NCI-H446 (cell line): ENCODE data around the gene PCDHGA8.
"Not testable (repeated sequence)": the region's sequence is repeated elsewhere in the genome, so short reads cannot be mapped to it uniquely, and the experiment has no call there.

ENCODE experiments used
- DNase-seq, 2 experiments: peaks; one replicate each; lab custom pipeline; 2025; lab: John Stamatoyannopoulos, UW

PCDHGA8 gene

GRCh38 chr5:141371572-141372475 lies 20.6 kb upstream of the PCDHGA8 start:
- no peak for DNase-seq

- DNase-seq: no peak
Measured at GRCh38 chr5:141373673-141374317, 18.6 kb upstream of the PCDHGA8 start, which contains the start of gene PCDHGA6. TSS of gene PCDHGA6 (plus strand) at chr5:141373891. CDS start at chr5:141374084, 193 bp downstream.

- no peak for DNase-seq
Measured at GRCh38 chr5:141374627-141375026, 17.8 kb upstream of the PCDHGA8 start.

GRCh38 chr5:141375444-141376155 lies 16.8 kb upstream of the PCDHGA8 start:
- not testable (repeated sequence) for DNase-seq

- DNase-seq: no peak
Measured at GRCh38 chr5:141382469-141383294, 9.8 kb upstream of the PCDHGA8 start, which contains the start of gene PCDHGA7. TSS of gene PCDHGA7 (plus strand) at chr5:141382742. CDS start at chr5:141382900, 158 bp downstream.

- DNase-seq: no peak
Measured at GRCh38 chr5:141383345-141383744, 9.1 kb upstream of the PCDHGA8 start.

- DNase-seq: no peak
Measured at GRCh38 chr5:141384471-141385267, 7.8 kb upstream of the PCDHGA8 start.

- not testable (repeated sequence) for DNase-seq
Measured at GRCh38 chr5:141387557-141388311, 4.7 kb upstream of the PCDHGA8 start, which contains the start of gene PCDHGB4. TSS of gene PCDHGB4 (plus strand) at chr5:141387698. CDS start at chr5:141387885, 187 bp downstream.

GRCh38 chr5:141388661-141389060 lies 3.8 kb upstream of the PCDHGA8 start:
- no peak for DNase-seq

- DNase-seq: no peak
Measured at GRCh38 chr5:141389153-141390042, 3.0 kb upstream of the PCDHGA8 start.

- no peak for DNase-seq
Measured at GRCh38 chr5:141393267-141393666, 834 bp downstream of the PCDHGA8 start.

- not testable (repeated sequence) for DNase-seq
Measured at GRCh38 chr5:141394401-141395187, 2.2 kb downstream of the PCDHGA8 start.

- not testable (repeated sequence) for DNase-seq
Measured at GRCh38 chr5:141397756-141398551, 5.5 kb downstream of the PCDHGA8 start, which contains the start of gene PCDHGB5. TSS of gene PCDHGB5 (plus strand) at chr5:141397947. CDS start at chr5:141398128, 181 bp downstream.

- no peak for DNase-seq
Measured at GRCh38 chr5:141398608-141399007, 6.2 kb downstream of the PCDHGA8 start.

- DNase-seq: no peak
Measured at GRCh38 chr5:141399555-141400258, 7.3 kb downstream of the PCDHGA8 start.

GRCh38 chr5:141402553-141403243 lies 10.3 kb downstream of the PCDHGA8 start, which contains the start of gene PCDHGA9:
TSS of gene PCDHGA9 (plus strand) at chr5:141402778. CDS start at chr5:141402953, 175 bp downstream.
- no peak for DNase-seq
